Neutrophil (primary cell): Measurements from ENCODE around the gene BRDT.
"Not testable (repeated sequence)": the region's sequence is repeated elsewhere in the genome, so short reads cannot be mapped to it uniquely, and the experiment has no call there.

Experiments
- H3K27ac ChIP-seq: fragments of 200-600 bp; sonication (generic); 2 replicates; pipeline ENCODE4 v1.5.1; 2016; ENCODE audit warnings: mild to moderate bottlenecking, moderate library complexity
- H3K27me3 ChIP-seq: fragments of 200-600 bp; sonication (generic); 2 replicates; pipeline ENCODE4 v1.6.0; 2016; ENCODE audit warnings: mild to moderate bottlenecking
- H3K36me3 ChIP-seq: fragments of 200-600 bp; sonication (generic); 2 replicates; pipeline ENCODE4 v1.5.1; 2017
- H3K4me1 ChIP-seq, 2 experiments: fragments of 200-600 bp in 1 of 2; sonication (generic) in 1 of 2; 1 replicate in 1 of 2; 2 replicates in 1 of 2; pipeline versions ENCODE4 v1.5.1 to v1.6.1; 2013 to 2016; ENCODE audit warnings: low read depth in 1 of 2, low read length in 1 of 2, mild to moderate bottlenecking in 1 of 2, moderate library complexity in 1 of 2; ENCODE audit not compliant: control insufficient read depth in 1 of 2, insufficient read depth in 1 of 2
- H3K4me3 ChIP-seq, 2 experiments: fragments of 200-600 bp in 1 of 2; sonication (generic) in 1 of 2; 1 replicate in 1 of 2; 2 replicates in 1 of 2; pipeline ENCODE4 v1.5.1; 2013 to 2016; ENCODE audit warnings: low read depth in 1 of 2, low read length in 1 of 2, mild to moderate bottlenecking in 1 of 2, moderate library complexity in 1 of 2
- H3K9me3 ChIP-seq: fragments of 200-600 bp; sonication (generic); 2 replicates; pipeline ENCODE4 v1.5.1; 2016
- TF ChIP-seq, protein P1 (sequence below): fragments of 200-600 bp; sonication (generic); IDR thresholded peaks from 2 replicates; pipeline ENCODE4 v1.5.1; 2016; ENCODE audit warnings: antibody characterized with exemption

Gene BRDT

DNA sequence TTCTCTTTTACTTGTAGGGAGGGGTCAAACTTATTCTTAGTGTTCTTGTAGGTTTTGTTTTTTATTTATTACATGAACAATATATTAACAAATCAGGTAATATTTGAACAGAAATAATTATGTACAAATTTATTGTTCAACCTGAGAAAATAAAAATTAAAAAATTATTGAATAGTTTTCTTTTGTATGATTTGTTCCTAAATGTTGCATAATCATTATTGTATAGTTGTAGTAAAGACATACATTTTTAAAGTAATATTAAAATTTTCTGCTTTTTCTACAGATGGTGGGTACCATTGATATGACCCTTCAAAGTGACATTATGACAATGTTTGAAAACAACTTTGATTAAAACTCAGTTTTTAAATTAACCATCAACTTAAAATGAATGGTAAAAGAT is 64.7 kb downstream of the BRDT start:
- Histone ChIP-seq H3K4me1 (no peaks in the 10 kb centered on the region), H3K27me3 (no peaks in the 10 kb centered on the region), H3K4me3 (no peak overlapping the region), H3K9me3 (no peaks in the 10 kb centered on the region), H3K36me3 (no peaks in the 10 kb centered on the region), H3K27ac (no peak overlapping the region)
- TF ChIP-seq, protein P1, sequence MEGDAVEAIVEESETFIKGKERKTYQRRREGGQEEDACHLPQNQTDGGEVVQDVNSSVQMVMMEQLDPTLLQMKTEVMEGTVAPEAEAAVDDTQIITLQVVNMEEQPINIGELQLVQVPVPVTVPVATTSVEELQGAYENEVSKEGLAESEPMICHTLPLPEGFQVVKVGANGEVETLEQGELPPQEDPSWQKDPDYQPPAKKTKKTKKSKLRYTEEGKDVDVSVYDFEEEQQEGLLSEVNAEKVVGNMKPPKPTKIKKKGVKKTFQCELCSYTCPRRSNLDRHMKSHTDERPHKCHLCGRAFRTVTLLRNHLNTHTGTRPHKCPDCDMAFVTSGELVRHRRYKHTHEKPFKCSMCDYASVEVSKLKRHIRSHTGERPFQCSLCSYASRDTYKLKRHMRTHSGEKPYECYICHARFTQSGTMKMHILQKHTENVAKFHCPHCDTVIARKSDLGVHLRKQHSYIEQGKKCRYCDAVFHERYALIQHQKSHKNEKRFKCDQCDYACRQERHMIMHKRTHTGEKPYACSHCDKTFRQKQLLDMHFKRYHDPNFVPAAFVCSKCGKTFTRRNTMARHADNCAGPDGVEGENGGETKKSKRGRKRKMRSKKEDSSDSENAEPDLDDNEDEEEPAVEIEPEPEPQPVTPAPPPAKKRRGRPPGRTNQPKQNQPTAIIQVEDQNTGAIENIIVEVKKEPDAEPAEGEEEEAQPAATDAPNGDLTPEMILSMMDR = no peak

DNA sequence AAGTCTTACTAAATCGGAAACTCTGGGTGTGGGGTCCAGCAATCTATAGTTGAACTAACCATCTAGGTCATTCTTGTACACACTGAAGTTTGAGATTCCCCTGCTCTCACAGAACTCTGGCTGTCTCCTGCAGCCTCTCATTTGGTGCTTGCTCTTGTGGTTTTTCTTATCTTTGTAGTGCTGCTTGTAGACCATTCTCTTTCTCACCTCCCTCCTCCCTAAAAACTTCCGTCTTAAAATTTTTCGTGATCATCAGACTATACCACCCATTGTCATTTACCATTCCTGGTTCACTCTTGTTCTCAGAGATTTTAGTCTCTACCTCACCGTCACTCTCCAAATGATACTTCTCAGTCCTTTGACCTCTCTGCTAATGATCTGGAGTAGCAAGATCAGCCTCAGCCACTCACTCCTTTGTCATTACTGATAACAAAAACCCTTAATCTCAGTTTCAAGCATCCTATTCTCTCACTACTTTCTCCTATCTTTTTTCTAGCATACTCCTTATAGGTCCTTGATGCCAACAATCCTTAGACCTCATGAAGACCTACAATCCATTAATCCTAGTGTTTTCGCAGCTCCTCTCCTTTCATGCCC is 67.6 kb downstream of the BRDT start:
- H3K27ac ChIP-seq = no peak overlapping the region
- no peaks in the 10 kb centered on the region for H3K27me3 ChIP-seq
- TF ChIP-seq, protein P1 = no peak

DNA sequence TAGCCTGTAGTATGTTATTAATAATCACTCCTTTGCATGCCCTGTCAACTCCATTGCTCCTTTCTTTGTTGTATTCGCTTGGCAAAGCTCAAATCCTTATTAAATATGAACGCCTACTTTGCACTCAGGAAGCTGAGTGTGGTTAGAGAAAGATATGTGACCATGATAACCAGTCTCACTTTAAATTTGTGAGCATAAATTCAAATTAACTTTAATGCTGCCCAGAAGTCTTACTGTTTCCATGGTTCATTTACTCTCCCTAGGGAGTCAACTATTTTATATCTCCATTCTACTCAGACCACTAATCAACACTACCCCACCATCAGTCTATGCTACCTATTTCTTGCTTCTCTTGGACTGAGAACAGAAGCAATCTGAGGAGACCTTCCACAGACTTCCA is 68.5 kb downstream of the BRDT start:
- no peaks in the 10 kb centered on the region for H3K9me3 ChIP-seq
- no peaks in the 10 kb centered on the region for H3K27me3 ChIP-seq
- H3K4me3 ChIP-seq = no peak overlapping the region
- no peaks in the 10 kb centered on the region for H3K4me1 ChIP-seq
- TF ChIP-seq, protein P1 = no peak
- H3K36me3 ChIP-seq = no peaks in the 10 kb centered on the region
- no peak overlapping the region for H3K27ac ChIP-seq

More for the DNA sequence above, 67.6 kb downstream of the BRDT start:
- no peaks in the 10 kb centered on the region for H3K36me3 ChIP-seq
- no peaks in the 10 kb centered on the region for H3K9me3 ChIP-seq
- no peak overlapping the region for H3K4me3 ChIP-seq
- H3K4me1 ChIP-seq = no peaks in the 10 kb centered on the region

DNA sequence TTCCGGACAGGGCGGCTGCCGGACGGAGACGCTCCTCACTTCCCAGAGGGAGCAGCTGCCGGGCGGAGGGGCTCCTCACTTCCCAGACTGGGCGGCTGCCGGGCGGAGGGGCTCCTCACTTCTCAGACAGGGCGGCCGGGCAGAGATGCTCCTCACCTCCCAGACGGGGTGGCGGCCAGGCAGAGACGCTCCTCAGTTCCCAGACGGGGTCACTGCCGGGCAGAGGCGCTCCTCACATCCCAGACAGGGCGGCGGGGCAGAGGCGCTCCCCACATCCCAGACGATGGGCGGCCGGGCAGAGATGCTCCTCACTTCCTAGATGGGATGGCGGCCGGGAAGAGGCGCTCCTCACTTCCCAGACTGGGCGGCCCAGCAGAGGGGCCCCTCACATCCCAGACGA is 76.8 kb downstream of the BRDT start:
- H3K36me3 ChIP-seq, H3K27ac ChIP-seq: not testable (repeated sequence)

DNA sequence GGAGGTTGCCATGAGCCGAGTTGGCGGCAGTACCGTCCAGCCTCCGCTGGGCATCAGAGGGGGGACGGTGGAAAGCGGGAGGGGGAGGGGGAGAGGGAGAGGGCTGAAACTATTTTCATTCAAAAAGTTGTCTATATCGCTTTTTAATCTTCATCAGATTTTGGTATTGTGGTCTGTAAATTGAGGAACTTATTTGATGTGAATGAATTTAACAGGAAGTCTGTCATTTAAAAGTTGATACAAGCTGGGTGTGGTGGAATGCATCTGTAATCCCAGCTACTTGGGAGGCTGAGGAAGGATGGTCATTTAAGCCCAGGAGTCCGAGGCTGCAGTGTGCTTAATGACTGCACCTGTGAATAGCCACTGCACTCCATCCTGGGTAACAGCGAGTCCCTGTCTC is 77.6 kb downstream of the BRDT start:
- Histone ChIP-seq H3K27ac (no peak overlapping the region), H3K4me1 (peaks cover 0 to 4% of the 10 kb centered on the region in 2 experiments), H3K4me3 (no peak overlapping the region), H3K36me3 (no peaks in the 10 kb centered on the region), H3K27me3 (peaks cover 51% of the 10 kb centered on the region), H3K9me3 (no peaks in the 10 kb centered on the region)
- TF ChIP-seq, protein P1 = no peak

More for the DNA sequence above, 76.8 kb downstream of the BRDT start:
- H3K9me3 ChIP-seq, H3K4me3 ChIP-seq, H3K4me1 ChIP-seq: not testable (repeated sequence)
- H3K27me3 ChIP-seq = peaks cover 43% of the 10 kb centered on the region

DNA sequence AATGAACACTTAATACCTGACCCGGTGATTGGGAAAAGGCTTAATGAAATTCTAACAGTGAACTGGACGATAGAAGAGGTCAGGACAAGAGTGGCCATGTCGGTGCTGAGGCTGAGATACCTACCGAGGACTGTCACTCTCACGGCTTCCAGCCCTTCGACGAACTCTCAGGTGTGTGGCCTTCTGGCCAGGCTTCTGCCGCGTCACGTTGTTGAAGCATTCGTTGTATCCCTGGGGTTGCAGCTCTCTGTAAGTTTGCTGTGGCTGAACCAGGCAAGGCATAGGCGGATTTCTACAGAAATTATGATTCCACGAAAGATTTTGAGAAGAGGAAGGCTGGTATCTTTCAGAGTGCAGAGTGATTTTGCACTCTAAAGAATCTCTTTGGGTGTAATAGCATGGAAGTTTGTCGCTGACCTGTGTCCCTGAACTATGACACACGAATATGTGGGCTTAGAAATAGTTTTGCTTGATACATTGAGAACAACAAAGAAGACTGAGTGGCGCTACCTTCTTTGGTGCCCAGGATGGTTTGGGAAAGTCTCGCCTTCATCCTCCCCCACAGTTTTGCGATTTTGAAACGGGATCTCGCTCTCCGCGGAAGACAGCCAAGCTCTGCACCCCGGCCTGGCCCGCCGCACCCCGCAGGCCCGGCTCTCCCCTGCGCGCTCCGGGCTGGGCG is 80.2 kb downstream of the BRDT start:
- Histone ChIP-seq H3K4me1 (peaks cover 0 to 4% of the 10 kb centered on the region in 2 experiments), H3K27ac (no peak overlapping the region), H3K36me3 (no peaks in the 10 kb centered on the region), H3K4me3 (no peak overlapping the region), H3K9me3 (no peaks in the 10 kb centered on the region), H3K27me3 (peaks cover 71% of the 10 kb centered on the region)
- TF ChIP-seq, protein P1 = no peak
